Gastroesophageal sphincter (tissue), 4 donors: Measurements from ENCODE around the gene CAMK2N2. TPM values are rescaled to one million over a fixed set of nuclear protein-coding genes. Genes with fewer than 3 reads are reported as not detected.

Experiments used
- ATAC-seq: fragments of 150-250 bp; one replicate; pipeline ENCODE4 v1.9.1; 2016; ENCODE audit warnings: mild to moderate bottlenecking, moderate library complexity
- H3K27ac ChIP-seq, 4 donors: fragments of 200-600 bp; sonication (generic) in 3 of 4; 1 replicate in 3 of 4; 2 replicates in 1 of 4; pipeline ENCODE4 v1.5.1; 2016 to 2019
- H3K27me3 ChIP-seq: fragments of 200-600 bp; sonication (generic); one replicate; pipeline ENCODE4 v1.5.1; 2019
- H3K36me3 ChIP-seq, 2 donors: fragments of 200-600 bp; sonication (generic); one replicate each; pipeline ENCODE4 v1.5.1; 2019; ENCODE audit warnings: control low read depth in 1 of 2
- H3K4me1 ChIP-seq, 3 donors: fragments of 200-600 bp; sonication (generic); 1 replicate in 2 of 3; 2 replicates in 1 of 3; pipeline ENCODE4 v1.5.1; 2016 to 2019; ENCODE audit warnings: control low read depth in 2 of 3
- H3K4me3 ChIP-seq, 2 donors: fragments of 200-600 bp; sonication (generic); one replicate each; pipeline ENCODE4 v1.5.1; 2019; ENCODE audit warnings: mild to moderate bottlenecking in 1 of 2, moderate library complexity in 1 of 2
- H3K9me3 ChIP-seq, 3 donors: fragments of 200-600 bp; sonication (generic); one replicate each; pipeline ENCODE4 v1.5.1; 2017 to 2019; ENCODE audit warnings: control low read depth in 2 of 3
- EP300 ChIP-seq: sonication (generic); formaldehyde crosslinking; IDR thresholded peaks from one replicate; pipeline ENCODE4 v1.6.1; 2017; ENCODE audit warnings: antibody characterized with exemption, mild to moderate bottlenecking
- POLR2A ChIP-seq, 2 donors: fragments of 450-650 bp; IDR thresholded peaks; one replicate each; pipeline ENCODE4 v1.6.1; 2017; ENCODE audit warnings: antibody characterized with exemption in 2 of 2, mild to moderate bottlenecking in 2 of 2, moderate library complexity in 1 of 2
- POLR2AphosphoS5 ChIP-seq: sonication (generic); formaldehyde crosslinking; IDR thresholded peaks from one replicate; pipeline ENCODE4 v1.6.1; 2017; ENCODE audit warnings: antibody characterized with exemption
- WGBS, 2 donors: methylation state at CpG; one replicate each; pipeline ENCODE4 v1.1.5; 2018; ENCODE audit warnings: low coverage in 1 of 2; 5-methylcytosine and 5-hydroxymethylcytosine counted together
- total RNA-seq, 4 donors: library from RNA; depleted of rRNA; stranded (reverse); fragments of >200 nt; gene quantifications; one replicate each; pipeline ENCODE4 v1.1.0, GENCODE V29; 2016
- TF ChIP-seq, protein P1 (sequence below), 4 experiments: fragments of 200-600 bp in 2 of 4; fragments of 450-650 bp in 2 of 4; sonication (generic) in 1 of 4; IDR thresholded peaks; one replicate each; pipeline ENCODE4 v1.5.1; 2017 to 2019; ENCODE audit warnings: antibody characterized with exemption in 4 of 4, mild to moderate bottlenecking in 2 of 4, moderate library complexity in 2 of 4

The CAMK2N2 gene
- total RNA-seq, 4 donors from 2014 or later = not detected

GRCh38 chr3:184261854-184262763, 756 bp upstream of the CAMK2N2 start:
- Histone ChIP-seq H3K4me3 (peak overlapping the region in 1 of 2 donors; percentile 52), H3K27ac (no peak overlapping the region), H3K36me3 (peaks cover 0 to 11% of the 10 kb centered on the region in 2 donors), H3K27me3 (peaks cover 96% of the 10 kb centered on the region), H3K9me3 (no peaks in the 10 kb centered on the region), H3K4me1 (peaks cover 0 to 36% (median 21%) of the 10 kb centered on the region in 3 donors)
- no peak for ATAC-seq
- TF ChIP-seq EP300 (no peak), POLR2A (IDR thresholded peaks at IDR 0.05) (no peak), POLR2AphosphoS5 (no peak)
- TF ChIP-seq, protein P1, sequence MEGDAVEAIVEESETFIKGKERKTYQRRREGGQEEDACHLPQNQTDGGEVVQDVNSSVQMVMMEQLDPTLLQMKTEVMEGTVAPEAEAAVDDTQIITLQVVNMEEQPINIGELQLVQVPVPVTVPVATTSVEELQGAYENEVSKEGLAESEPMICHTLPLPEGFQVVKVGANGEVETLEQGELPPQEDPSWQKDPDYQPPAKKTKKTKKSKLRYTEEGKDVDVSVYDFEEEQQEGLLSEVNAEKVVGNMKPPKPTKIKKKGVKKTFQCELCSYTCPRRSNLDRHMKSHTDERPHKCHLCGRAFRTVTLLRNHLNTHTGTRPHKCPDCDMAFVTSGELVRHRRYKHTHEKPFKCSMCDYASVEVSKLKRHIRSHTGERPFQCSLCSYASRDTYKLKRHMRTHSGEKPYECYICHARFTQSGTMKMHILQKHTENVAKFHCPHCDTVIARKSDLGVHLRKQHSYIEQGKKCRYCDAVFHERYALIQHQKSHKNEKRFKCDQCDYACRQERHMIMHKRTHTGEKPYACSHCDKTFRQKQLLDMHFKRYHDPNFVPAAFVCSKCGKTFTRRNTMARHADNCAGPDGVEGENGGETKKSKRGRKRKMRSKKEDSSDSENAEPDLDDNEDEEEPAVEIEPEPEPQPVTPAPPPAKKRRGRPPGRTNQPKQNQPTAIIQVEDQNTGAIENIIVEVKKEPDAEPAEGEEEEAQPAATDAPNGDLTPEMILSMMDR (IDR thresholded peaks at IDR 0.05) = no peak
- WGBS, 2 donors = 1 to 4% methylated on average over 5 to 24 of the region's 66 CpGs

- TF ChIP-seq, protein P1 (IDR thresholded peaks at IDR 0.05) = no peak
- TF ChIP-seq EP300 (no peak), POLR2A (IDR thresholded peaks at IDR 0.05) (no peak), POLR2AphosphoS5 (no peak)
- no peak for ATAC-seq
- Histone ChIP-seq H3K27ac (no peak overlapping the region), H3K4me1 (peaks cover 0 to 36% (median 21%) of the 10 kb centered on the region in 3 donors), H3K9me3 (no peaks in the 10 kb centered on the region), H3K36me3 (peaks cover 0 to 11% of the 10 kb centered on the region in 2 donors), H3K27me3 (peaks cover 89% of the 10 kb centered on the region), H3K4me3 (peak overlapping the region in 1 of 2 donors; percentile 52)
- WGBS, 2 donors = no CpG with 5 or more reads among the region's 49 CpGs
Measured at GRCh38 chr3:184260724-184261269, 556 bp downstream of the CAMK2N2 start.

DNA sequence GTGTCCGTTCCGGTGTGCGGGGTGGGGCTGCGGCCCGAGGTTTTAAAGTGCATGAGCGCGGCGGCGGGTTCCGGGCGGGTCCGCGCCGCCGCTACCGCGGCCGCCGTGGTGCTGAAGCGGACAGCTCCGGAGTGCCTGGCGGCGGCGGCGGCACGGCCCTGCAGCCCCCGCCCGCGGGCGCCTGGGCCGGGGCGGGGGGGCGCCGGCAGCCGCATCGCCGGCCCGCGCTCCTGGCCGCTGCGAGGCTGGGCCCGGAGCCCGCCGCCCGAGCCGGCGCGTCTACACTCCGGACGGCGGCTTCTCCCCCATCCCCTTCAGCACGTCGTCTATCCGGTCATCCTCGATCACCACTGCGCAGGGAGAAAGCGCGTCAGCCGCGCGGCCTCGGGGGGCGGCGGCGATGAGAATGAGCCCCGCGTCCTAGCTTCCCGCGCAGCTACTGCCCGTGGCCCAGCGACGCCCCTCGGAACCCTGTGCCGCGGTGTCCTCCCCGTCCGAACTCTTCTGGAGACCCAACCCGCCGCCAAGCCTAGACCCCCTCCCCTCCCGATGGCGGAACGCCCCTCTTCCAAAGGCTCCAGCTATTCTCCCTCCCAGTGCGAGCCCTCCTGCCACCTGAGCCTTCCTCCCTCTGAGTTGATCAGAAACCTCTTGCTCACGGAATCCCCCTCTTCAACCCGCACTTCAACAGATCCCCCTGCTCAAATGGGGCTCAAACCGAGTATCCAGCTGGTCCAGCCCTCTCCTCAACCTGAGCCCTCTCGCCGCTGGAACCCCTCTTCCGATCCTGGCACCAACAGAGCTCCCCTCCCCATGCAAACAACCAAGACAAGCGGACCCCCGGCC, 1.3 kb downstream of the CAMK2N2 start:
- ATAC-seq = peak; percentile 76

DNA sequence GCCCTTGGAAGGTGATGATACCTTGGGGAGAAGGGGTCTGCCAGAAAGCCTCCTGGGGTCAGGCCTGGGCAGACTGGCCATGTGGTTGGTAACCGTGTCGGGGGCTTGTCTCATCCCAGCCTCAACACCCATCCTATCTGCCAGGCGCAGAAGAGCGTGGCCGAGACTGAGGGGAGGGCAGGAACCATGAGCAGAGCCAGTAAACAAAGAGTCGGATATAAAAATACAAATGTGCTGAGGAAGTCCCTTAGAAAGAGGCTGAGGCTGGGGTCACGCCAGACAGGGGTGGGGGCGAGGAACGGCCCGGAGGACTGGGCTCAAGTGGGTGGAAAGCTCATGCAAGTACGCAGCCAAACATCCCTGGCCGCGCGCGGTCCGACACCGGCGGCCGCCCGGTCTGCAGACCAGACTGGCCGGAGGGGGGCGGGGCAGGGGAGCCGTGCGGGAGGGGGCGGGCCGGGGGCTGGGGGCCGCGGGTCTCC, 1.9 kb downstream of the CAMK2N2 start:
- no peak for TF ChIP-seq POLR2AphosphoS5
- TF ChIP-seq, protein P1 (IDR thresholded peaks at IDR 0.05) = no peak
- peak; percentile 4 for ATAC-seq
- H3K36me3 ChIP-seq = peaks cover 0 to 11% of the 10 kb centered on the region in 2 donors

More for the DNA sequence above, 1.3 kb downstream of the CAMK2N2 start:
- H3K4me3 ChIP-seq = peak overlapping the region in 1 of 2 donors; percentile 52
- H3K27me3 ChIP-seq = peaks cover 82% of the 10 kb centered on the region
- no peak for TF ChIP-seq POLR2AphosphoS5
- no peak for TF ChIP-seq EP300
- TF ChIP-seq, protein P1 (IDR thresholded peaks at IDR 0.05) = no peak
- no peak for TF ChIP-seq POLR2A (IDR thresholded peaks at IDR 0.05)
- no peaks in the 10 kb centered on the region for H3K9me3 ChIP-seq
- WGBS, 2 donors = 0 to 1% methylated on average over 2 to 13 of the region's 91 CpGs
- H3K4me1 ChIP-seq = peaks cover 0 to 36% (median 21%) of the 10 kb centered on the region in 3 donors
- peaks cover 0 to 11% of the 10 kb centered on the region in 2 donors for H3K36me3 ChIP-seq
- H3K27ac ChIP-seq = no peak overlapping the region

More for the DNA sequence above, 1.9 kb downstream of the CAMK2N2 start:
- WGBS, 2 donors = 32% methylated on average over 3 of the region's 28 CpGs; no CpG with 5 or more reads in 1 of the 2 donors
- Histone ChIP-seq H3K4me3 (peak overlapping the region in 1 of 2 donors; percentile 52), H3K4me1 (peaks cover 0 to 36% (median 21%) of the 10 kb centered on the region in 3 donors), H3K9me3 (no peaks in the 10 kb centered on the region), H3K27ac (no peak overlapping the region), H3K27me3 (peaks cover 75% of the 10 kb centered on the region)
